Right lobe of liver (tissue), 6 donors: ENCODE data around the gene PSMD2. TPM values are rescaled to one million over a fixed set of nuclear protein-coding genes. Genes with fewer than 3 reads are reported as not detected.

ENCODE experiments used
- ATAC-seq, 4 donors: fragments of 200-7000 bp; cut with Tn5 transposase; one replicate each; pipeline ENCODE4 v1.9.1; 2020; ENCODE audit warnings: mild to moderate bottlenecking in 4 of 4, moderate library complexity in 4 of 4
- DNase-seq, 3 donors: peaks; one replicate each; pipeline ENCODE4 v3.0.0-alpha.2; 2020
- H3K27ac ChIP-seq, 3 donors: fragments of 200-600 bp; one replicate each; pipeline ENCODE4 v1.8.0; 2022
- H3K27me3 ChIP-seq, 2 donors: fragments of 200-600 bp; one replicate each; pipeline ENCODE4 v1.8.0; 2022
- H3K36me3 ChIP-seq, 4 donors: fragments of 200-600 bp; sonication (generic) in 1 of 4; one replicate each; pipeline versions ENCODE4 v1.5.1 to v1.8.0; 2017 to 2022; ENCODE audit warnings: control low read depth in 1 of 4
- H3K4me1 ChIP-seq, 4 donors: fragments of 200-600 bp; sonication (generic) in 1 of 4; one replicate each; pipeline versions ENCODE4 v1.5.1 to v1.8.0; 2017 to 2022; ENCODE audit warnings: control low read depth in 1 of 4
- H3K4me3 ChIP-seq, 3 donors: fragments of 200-600 bp; one replicate each; pipeline ENCODE4 v1.8.0; 2022
- H3K9me3 ChIP-seq, 4 donors: fragments of 200-600 bp; sonication (generic) in 1 of 4; one replicate each; pipeline versions ENCODE4 v1.5.1 to v1.8.0; 2017 to 2022; ENCODE audit warnings: control low read depth in 1 of 4
- POLR2A ChIP-seq: fragments of 450-650 bp; IDR thresholded peaks from one replicate; pipeline ENCODE4 v1.6.1; 2017; ENCODE audit warnings: antibody characterized with exemption, mild to moderate bottlenecking
- WGBS: methylation state at CpG from one replicate; pipeline ENCODE4 v1.1.6; 2018; ENCODE audit warnings: low coverage, low lambda C conversion rate; ENCODE audit not compliant: insufficient coverage; ENCODE audit errors: missing lambda C conversion rate; 5-methylcytosine and 5-hydroxymethylcytosine counted together
- intact Hi-C, 2 donors: fragments of 100-400 bp; cut with DNase I; formaldehyde crosslinking; loops; one replicate each; pipeline versions ENCODE4 v1.11.2 to v1.14.1; 2022
- total RNA-seq, 6 experiments: library from RNA; depleted of rRNA in 2 of 6; stranded (reverse); fragments of >200 nt in 2 of 6; fragmentation: NEBNext Ultra II Directional in 3 of 6; extraction: Animal tissue kit (Norgen Biotek cat#: 25700) in 3 of 6; gene quantifications; one replicate each; pipeline versions ENCODE4 v1.1.0 to v1.2.4, GENCODE V29; 2016 to 2023
- TF ChIP-seq, protein P1 (sequence below), 4 donors: fragments of 200-600 bp in 3 of 4; fragments of 450-650 bp in 1 of 4; IDR thresholded peaks; one replicate each; pipeline versions ENCODE4 v1.5.1 to v1.8.0; 2016 to 2022; ENCODE audit warnings: antibody characterized with exemption in 4 of 4, mild to moderate bottlenecking in 2 of 4
- donor health status: DM: no; HTN: yes; CAD: no.
- donor health status: DM: no; HTN: no; CAD: no.
- donor health status: DM: no; HTN: no; CAD: no.
- donor health status: DM: no; HTN: yes; CAD: no.
- donor health status: DM: no; HTN: yes; CAD: no.

PSMD2 gene
- total RNA-seq, 6 experiments from 2014 or later, result 85.5 to 153 (median 103) TPM

DNA sequence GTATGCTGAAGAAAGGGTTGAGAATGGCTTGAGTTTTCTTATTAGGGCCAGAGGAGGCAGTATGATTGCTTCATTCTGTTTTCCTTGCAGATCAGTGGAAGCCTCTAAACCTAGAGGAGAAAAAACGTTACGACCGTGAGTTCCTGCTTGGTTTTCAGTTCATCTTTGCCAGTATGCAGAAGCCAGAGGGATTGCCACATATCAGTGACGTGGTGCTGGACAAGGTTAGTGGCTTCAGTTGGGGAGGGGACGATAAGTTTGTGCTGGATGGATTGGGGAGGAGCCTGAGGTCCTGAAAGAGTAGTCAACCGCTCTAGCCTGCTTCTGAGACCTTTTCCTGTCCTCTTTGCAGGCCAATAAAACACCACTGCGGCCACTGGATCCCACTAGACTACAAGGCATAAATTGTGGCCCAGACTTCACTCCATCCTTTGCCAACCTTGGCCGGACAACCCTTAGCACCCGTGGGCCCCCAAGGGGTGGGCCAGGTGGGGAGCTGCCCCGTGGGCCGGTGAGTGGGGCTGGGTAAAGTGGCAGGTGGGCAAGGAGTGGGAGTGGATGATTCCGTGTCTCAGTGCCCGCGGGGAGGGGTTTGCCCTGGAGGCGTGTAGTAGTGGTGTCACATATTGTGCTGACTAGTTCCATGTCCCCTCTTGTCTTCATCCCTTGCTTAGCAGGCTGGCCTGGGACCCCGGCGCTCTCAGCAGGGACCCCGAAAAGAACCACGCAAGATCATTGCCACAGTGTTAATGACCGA is 23.9 kb downstream of the PSMD2 start:
- intact Hi-C loops, result no loop called here
- H3K36me3 ChIP-seq, result peaks cover 47 to 85% (median 71%) of the 10 kb centered on the region in 4 donors
- H3K27me3 ChIP-seq, result no peaks in the 10 kb centered on the region
- peak; percentile 65 to 87 (median 71) for DNase-seq
- peaks cover 2 to 49% (median 19%) of the 10 kb centered on the region in 4 donors for H3K4me1 ChIP-seq
- H3K9me3 ChIP-seq, result no peaks in the 10 kb centered on the region
- H3K4me3 ChIP-seq, result no peak overlapping the region
- H3K27ac ChIP-seq, result peak overlapping the region in 2 of 3 donors; percentile 8 to 83
- TF ChIP-seq, protein P1, sequence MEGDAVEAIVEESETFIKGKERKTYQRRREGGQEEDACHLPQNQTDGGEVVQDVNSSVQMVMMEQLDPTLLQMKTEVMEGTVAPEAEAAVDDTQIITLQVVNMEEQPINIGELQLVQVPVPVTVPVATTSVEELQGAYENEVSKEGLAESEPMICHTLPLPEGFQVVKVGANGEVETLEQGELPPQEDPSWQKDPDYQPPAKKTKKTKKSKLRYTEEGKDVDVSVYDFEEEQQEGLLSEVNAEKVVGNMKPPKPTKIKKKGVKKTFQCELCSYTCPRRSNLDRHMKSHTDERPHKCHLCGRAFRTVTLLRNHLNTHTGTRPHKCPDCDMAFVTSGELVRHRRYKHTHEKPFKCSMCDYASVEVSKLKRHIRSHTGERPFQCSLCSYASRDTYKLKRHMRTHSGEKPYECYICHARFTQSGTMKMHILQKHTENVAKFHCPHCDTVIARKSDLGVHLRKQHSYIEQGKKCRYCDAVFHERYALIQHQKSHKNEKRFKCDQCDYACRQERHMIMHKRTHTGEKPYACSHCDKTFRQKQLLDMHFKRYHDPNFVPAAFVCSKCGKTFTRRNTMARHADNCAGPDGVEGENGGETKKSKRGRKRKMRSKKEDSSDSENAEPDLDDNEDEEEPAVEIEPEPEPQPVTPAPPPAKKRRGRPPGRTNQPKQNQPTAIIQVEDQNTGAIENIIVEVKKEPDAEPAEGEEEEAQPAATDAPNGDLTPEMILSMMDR (IDR thresholded peaks at IDR 0.05), result peak in 1 of 4 donors; percentile 6
- no peak for TF ChIP-seq POLR2A
- ATAC-seq, result peak; percentile 11 to 73 (median 36)
- WGBS, result 56% methylated on average over 13 of the region's 20 CpGs

GRCh38 chr3:184323696-184324095 is 24.7 kb downstream of the PSMD2 start:
- Histone ChIP-seq H3K27me3 (no peaks in the 10 kb centered on the region), H3K9me3 (no peaks in the 10 kb centered on the region), H3K27ac (peak overlapping the region in 1 of 3 donors; percentile 69), H3K36me3 (peaks cover 52 to 86% (median 75%) of the 10 kb centered on the region in 4 donors), H3K4me3 (no peak overlapping the region), H3K4me1 (peaks cover 0 to 41% (median 19%) of the 10 kb centered on the region in 4 donors)
- intact Hi-C loops, result no loop called here
- DNase-seq (no peak), ATAC-seq (peak in 1 of 4 donors; percentile 1)
- TF ChIP-seq, protein P1 (IDR thresholded peaks at IDR 0.05), result no peak
- TF ChIP-seq POLR2A, result no peak
- 55% methylated on average over 7 of the region's 8 CpGs for WGBS

GRCh38 chr3:184325269-184325668 is 26.2 kb downstream of the PSMD2 start:
- no peaks in the 10 kb centered on the region for H3K27me3 ChIP-seq
- 86% methylated on average over 5 of the region's 13 CpGs for WGBS
- H3K4me1 ChIP-seq, result peaks cover 0 to 30% (median 12%) of the 10 kb centered on the region in 4 donors
- peaks cover 63 to 100% (median 88%) of the 10 kb centered on the region in 4 donors for H3K36me3 ChIP-seq
- intact Hi-C loops, result no loop called here
- ATAC-seq (no peak), DNase-seq (no peak)
- no peak overlapping the region for H3K27ac ChIP-seq
- H3K4me3 ChIP-seq, result no peak overlapping the region
- TF ChIP-seq, protein P1 (IDR thresholded peaks at IDR 0.05), result no peak
- no peak for TF ChIP-seq POLR2A
- H3K9me3 ChIP-seq, result no peaks in the 10 kb centered on the region

GRCh38 chr3:184325715-184326369 is 26.8 kb downstream of the PSMD2 start:
- no peak for TF ChIP-seq POLR2A
- TF ChIP-seq, protein P1 (IDR thresholded peaks at IDR 0.05), result no peak
- ATAC-seq (no peak), DNase-seq (no peak)
- Histone ChIP-seq H3K9me3 (no peaks in the 10 kb centered on the region), H3K27ac (no peak overlapping the region), H3K36me3 (peaks cover 63 to 100% (median 87%) of the 10 kb centered on the region in 4 donors), H3K4me1 (peaks cover 0 to 24% (median 8%) of the 10 kb centered on the region in 4 donors), H3K27me3 (no peaks in the 10 kb centered on the region), H3K4me3 (no peak overlapping the region)
- intact Hi-C loops, result no loop called here
- WGBS, result 69% methylated on average over 4 of the region's 6 CpGs
